ENCODE measurements around the gene ACAD9.

GRCh38 chr3:128873244-128874022, 6.0 kb upstream of the ACAD9 start:
- no peak for TF ChIP-seq CTCF (IDR thresholded peaks at IDR 0.05; ENCODE audit: insufficient read depth, low read depth, low read length)
- no peak for TF ChIP-seq EZH2 (IDR thresholded peaks at IDR 0.05; ENCODE audit: insufficient read depth, low read length)
